Loucy (cell line): ENCODE measurements around the gene CDV3.

Source experiments
- CTCF ChIP-seq: fragments of 200-600 bp; sonication (generic); conservative IDR thresholded peaks from 2 replicates; pipeline ENCODE4 v1.5.1; 2014; ENCODE audit warnings: mild to moderate bottlenecking, antibody characterized with exemption, low read length
- EZH2phosphoT487 ChIP-seq: fragments of 200-600 bp; IDR thresholded peaks from 2 replicates; pipeline ENCODE4 v1.6.1; 2018; ENCODE audit warnings: antibody characterized with exemption, mild to moderate bottlenecking, moderate library complexity, borderline replicate concordance

GRCh38 chr3:133525435-133525834 is 48.1 kb upstream of the CDV3 start:
- TF ChIP-seq CTCF: no peak
- TF ChIP-seq EZH2phosphoT487: no peak
